Measurements from ENCODE around the gene TAL1.

Gene TAL1

DNA sequence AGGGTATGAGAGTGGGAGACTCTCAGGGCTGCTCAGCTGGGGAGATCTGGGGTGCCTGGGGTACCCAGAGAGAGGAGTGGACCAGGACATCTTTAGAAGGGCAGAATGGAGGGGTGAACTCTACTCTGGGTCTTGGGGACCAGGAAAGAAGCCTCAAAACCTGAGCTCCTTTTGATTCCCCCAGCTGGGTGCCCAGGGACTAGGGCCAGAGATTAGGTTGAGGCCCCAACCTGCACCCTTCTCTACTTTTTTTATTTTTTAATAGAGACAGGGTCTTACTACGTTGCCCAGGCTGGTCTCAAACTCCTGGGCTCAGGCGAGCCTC is 44.1 kb downstream of the TAL1 start:
- ATAC-seq, result no peak
- no peak for TF ChIP-seq ZFP3 (CRISPR knock-in tag; IDR thresholded peaks at IDR 0.05)
- TF ChIP-seq GLIS3 (CRISPR knock-in tag; IDR thresholded peaks at IDR 0.05), result no peak
- TF ChIP-seq RARB (CRISPR knock-in tag; IDR thresholded peaks at IDR 0.05), result no peak
- TF ChIP-seq ZC3H10 (CRISPR knock-in tag; IDR thresholded peaks at IDR 0.05), result no peak
- TF ChIP-seq ZNF70 (CRISPR knock-in tag; IDR thresholded peaks at IDR 0.05), result no peak
- TF ChIP-seq ISL1 (CRISPR knock-in tag; IDR thresholded peaks at IDR 0.05), result no peak
- no peak for TF ChIP-seq TOX (CRISPR knock-in tag; IDR thresholded peaks at IDR 0.05; ENCODE audit: borderline replicate concordance)
- TF ChIP-seq ARNTL (CRISPR knock-in tag; IDR thresholded peaks at IDR 0.05; ENCODE audit: borderline replicate concordance, low read depth), result no peak

DNA sequence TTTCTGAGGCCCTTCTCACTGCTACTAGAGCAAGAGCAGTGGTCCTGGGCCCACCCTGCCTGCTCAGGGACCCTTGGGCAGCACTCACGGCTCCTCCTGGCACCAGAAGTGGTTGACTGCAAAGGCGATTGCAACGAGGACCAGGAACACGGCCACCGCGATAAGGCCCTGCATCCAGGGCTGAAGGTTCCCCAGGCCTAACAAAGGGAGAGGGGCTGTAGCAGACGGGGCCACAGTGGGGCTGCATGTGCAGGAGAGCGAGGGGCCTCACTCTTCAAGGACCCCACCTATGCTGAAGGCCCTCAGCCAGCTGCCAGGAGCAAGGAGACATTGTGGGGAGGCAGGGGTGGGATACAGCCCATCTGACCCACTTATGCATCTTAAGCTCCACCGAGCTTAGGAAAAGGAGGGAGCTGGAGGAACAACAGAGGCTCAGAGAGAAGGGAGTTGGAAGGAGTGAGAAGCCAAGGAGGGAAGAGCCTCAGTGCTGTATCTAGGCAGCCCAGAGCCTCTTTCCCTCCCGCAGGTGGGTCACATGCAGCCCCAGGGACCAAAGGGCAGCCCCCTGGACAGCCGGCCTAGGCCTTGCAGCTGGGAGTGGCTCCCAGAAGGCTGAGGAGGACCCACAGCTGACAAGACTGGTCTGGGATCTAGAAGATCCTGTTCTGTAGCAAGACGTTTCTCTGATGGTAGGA is 44.6 kb downstream of the TAL1 start:
- TF ChIP-seq ZNF70 (CRISPR knock-in tag; IDR thresholded peaks at IDR 0.05) (no peak), TOX (CRISPR knock-in tag; IDR thresholded peaks at IDR 0.05; ENCODE audit: borderline replicate concordance) (no peak), ARNTL (CRISPR knock-in tag; IDR thresholded peaks at IDR 0.05; ENCODE audit: borderline replicate concordance, low read depth) (no peak), ZFP3 (CRISPR knock-in tag; IDR thresholded peaks at IDR 0.05) (no peak), ZNF8 (CRISPR knock-in tag; IDR thresholded peaks at IDR 0.05) (no peak), PPARA (CRISPR knock-in tag; IDR thresholded peaks at IDR 0.05; ENCODE audit: borderline replicate concordance) (no peak), SNAI2 (CRISPR knock-in tag; IDR thresholded peaks at IDR 0.05) (no peak), TCF4 (CRISPR knock-in tag; IDR thresholded peaks at IDR 0.05; ENCODE audit: borderline replicate concordance) (no peak), ESRRG (CRISPR knock-in tag; IDR thresholded peaks at IDR 0.05) (no peak), ZNF565 (CRISPR knock-in tag; conservative IDR thresholded peaks at IDR 0.05; ENCODE audit: low read depth) (no peak), RARB (CRISPR knock-in tag; IDR thresholded peaks at IDR 0.05) (no peak), GLIS3 (CRISPR knock-in tag; IDR thresholded peaks at IDR 0.05) (no peak)
- TF ChIP-seq, protein P1, sequence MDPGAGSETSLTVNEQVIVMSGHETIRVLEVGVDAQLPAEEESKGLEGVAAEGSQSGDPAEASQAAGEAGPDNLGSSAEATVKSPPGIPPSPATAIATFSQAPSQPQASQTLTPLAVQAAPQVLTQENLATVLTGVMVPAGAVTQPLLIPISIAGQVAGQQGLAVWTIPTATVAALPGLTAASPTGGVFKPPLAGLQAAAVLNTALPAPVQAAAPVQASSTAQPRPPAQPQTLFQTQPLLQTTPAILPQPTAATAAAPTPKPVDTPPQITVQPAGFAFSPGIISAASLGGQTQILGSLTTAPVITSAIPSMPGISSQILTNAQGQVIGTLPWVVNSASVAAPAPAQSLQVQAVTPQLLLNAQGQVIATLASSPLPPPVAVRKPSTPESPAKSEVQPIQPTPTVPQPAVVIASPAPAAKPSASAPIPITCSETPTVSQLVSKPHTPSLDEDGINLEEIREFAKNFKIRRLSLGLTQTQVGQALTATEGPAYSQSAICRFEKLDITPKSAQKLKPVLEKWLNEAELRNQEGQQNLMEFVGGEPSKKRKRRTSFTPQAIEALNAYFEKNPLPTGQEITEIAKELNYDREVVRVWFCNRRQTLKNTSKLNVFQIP (CRISPR knock-in tag; IDR thresholded peaks at IDR 0.05; ENCODE audit: borderline replicate concordance, low read depth), result no peak
- ATAC-seq, result no peak

DNA sequence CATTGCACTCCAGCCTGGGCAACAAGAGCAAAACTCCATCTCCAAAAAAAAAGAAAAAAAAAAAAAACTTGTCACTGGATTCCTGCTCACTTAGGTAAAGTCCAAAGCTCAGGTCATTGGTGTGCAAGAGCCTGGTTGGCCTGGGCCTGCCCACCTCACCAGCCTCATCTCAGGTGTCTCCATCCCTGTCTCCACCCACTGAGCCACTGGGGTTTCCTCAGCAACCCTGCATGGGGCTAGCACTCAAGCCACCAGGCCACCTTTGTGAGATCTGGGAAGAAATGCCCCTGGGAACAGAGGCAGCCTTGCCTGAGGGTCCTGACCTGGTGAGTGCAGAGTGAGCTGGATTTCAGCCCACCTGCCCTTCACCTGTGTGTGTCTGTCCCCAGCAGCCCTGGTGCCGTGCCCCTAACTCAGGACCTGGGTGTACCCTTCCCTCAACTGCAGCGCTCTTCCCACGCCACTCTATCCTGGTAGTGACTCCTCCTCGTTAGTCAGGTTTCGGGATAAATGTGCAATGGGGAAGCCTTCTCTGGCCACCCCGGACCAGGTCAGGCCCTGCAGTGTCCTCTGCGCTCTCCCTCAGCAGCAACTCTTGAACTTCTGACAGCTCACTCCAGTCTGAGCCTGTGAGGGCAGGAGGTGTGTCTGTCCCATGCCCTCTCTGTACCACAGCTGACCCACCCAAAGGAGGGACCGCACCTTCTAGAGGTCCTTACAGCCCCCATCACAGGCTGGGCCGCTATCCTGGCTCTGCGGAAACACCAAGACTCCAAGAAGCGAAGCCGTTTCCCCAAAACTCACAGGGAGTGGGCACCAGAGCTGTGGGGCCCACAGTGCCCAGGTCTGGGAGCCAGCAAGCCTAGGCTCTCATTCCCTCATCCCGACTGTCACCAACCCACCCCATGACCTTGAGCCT is 45.5 kb downstream of the TAL1 start:
- no peak for ATAC-seq
- TF ChIP-seq, protein P2, sequence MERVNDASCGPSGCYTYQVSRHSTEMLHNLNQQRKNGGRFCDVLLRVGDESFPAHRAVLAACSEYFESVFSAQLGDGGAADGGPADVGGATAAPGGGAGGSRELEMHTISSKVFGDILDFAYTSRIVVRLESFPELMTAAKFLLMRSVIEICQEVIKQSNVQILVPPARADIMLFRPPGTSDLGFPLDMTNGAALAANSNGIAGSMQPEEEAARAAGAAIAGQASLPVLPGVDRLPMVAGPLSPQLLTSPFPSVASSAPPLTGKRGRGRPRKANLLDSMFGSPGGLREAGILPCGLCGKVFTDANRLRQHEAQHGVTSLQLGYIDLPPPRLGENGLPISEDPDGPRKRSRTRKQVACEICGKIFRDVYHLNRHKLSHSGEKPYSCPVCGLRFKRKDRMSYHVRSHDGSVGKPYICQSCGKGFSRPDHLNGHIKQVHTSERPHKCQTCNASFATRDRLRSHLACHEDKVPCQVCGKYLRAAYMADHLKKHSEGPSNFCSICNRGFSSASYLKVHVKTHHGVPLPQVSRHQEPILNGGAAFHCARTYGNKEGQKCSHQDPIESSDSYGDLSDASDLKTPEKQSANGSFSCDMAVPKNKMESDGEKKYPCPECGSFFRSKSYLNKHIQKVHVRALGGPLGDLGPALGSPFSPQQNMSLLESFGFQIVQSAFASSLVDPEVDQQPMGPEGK (CRISPR knock-in tag; IDR thresholded peaks at IDR 0.05; ENCODE audit: borderline replicate concordance), result no peak
- TF ChIP-seq BACH2 (CRISPR knock-in tag; IDR thresholded peaks at IDR 0.05; ENCODE audit: borderline replicate concordance), result no peak
- TF ChIP-seq ZNF70 (CRISPR knock-in tag; IDR thresholded peaks at IDR 0.05), result no peak
- no peak for TF ChIP-seq TOX (CRISPR knock-in tag; IDR thresholded peaks at IDR 0.05; ENCODE audit: borderline replicate concordance)
- no peak for TF ChIP-seq ISL1 (CRISPR knock-in tag; IDR thresholded peaks at IDR 0.05)
- TF ChIP-seq ESRRG (CRISPR knock-in tag; IDR thresholded peaks at IDR 0.05), result no peak
- TF ChIP-seq ZFP30 (CRISPR knock-in tag; IDR thresholded peaks at IDR 0.05), result no peak
- no peak for TF ChIP-seq ZC3H10 (CRISPR knock-in tag; IDR thresholded peaks at IDR 0.05)
- TF ChIP-seq CSDC2 (CRISPR knock-in tag; IDR thresholded peaks at IDR 0.05), result no peak
- TF ChIP-seq ZNF8 (CRISPR knock-in tag; IDR thresholded peaks at IDR 0.05), result no peak
- TF ChIP-seq, protein P3, sequence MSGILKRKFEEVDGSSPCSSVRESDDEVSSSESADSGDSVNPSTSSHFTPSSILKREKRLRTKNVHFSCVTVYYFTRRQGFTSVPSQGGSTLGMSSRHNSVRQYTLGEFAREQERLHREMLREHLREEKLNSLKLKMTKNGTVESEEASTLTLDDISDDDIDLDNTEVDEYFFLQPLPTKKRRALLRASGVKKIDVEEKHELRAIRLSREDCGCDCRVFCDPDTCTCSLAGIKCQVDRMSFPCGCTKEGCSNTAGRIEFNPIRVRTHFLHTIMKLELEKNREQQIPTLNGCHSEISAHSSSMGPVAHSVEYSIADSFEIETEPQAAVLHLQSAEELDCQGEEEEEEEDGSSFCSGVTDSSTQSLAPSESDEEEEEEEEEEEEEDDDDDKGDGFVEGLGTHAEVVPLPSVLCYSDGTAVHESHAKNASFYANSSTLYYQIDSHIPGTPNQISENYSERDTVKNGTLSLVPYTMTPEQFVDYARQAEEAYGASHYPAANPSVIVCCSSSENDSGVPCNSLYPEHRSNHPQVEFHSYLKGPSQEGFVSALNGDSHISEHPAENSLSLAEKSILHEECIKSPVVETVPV (CRISPR knock-in tag; IDR thresholded peaks at IDR 0.05), result no peak

DNA sequence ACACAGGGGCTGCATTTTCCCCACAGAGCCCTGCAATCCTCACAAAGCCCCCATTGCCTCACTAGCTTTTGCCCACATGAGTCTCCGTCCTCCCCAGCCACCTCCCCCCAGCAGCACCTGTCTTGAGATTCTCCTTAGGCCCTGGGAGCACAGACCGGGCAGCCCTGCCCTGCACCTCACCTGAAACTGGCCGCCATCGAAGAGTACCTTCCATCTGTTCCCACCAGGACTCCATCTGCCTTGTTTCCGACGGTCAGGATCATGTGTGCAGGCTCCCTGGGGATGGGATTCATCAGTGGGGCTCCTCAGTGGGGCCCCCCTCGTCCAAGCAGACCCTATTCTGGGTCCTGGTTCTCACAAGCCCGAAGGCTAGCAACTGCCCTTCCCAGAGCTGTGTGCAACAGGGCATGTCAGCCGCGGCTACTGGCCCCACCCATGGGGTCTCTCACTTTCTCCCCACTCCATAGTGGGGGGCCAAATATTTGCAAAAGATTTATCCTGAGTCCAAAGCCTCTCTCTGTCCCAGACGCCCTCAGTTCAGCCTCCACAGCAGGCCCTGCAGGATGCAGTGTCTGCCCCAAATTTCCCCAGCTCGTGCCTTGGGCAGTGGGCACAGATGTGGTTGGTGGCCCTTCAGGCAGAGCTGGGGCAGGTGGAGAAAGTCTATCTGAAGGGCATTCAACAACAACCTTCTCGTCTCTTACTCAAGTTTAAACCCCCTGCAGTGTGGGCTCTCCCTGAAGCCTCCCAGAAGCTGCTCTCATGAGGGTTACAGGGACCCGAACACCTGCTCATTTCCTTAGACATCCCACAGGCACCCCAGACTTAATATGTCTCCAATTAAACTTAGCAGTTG is 47.0 kb downstream of the TAL1 start:
- no peak; the same call in 1 of the 3 replicates for ATAC-seq
- TF ChIP-seq ZC3H10 (CRISPR knock-in tag; IDR thresholded peaks at IDR 0.05) (no peak), ZFP30 (CRISPR knock-in tag; IDR thresholded peaks at IDR 0.05) (no peak), RARB (CRISPR knock-in tag; IDR thresholded peaks at IDR 0.05) (no peak), ZNF565 (CRISPR knock-in tag; conservative IDR thresholded peaks at IDR 0.05; ENCODE audit: low read depth) (no peak), CSDC2 (CRISPR knock-in tag; IDR thresholded peaks at IDR 0.05) (no peak)
- TF ChIP-seq, protein P4, sequence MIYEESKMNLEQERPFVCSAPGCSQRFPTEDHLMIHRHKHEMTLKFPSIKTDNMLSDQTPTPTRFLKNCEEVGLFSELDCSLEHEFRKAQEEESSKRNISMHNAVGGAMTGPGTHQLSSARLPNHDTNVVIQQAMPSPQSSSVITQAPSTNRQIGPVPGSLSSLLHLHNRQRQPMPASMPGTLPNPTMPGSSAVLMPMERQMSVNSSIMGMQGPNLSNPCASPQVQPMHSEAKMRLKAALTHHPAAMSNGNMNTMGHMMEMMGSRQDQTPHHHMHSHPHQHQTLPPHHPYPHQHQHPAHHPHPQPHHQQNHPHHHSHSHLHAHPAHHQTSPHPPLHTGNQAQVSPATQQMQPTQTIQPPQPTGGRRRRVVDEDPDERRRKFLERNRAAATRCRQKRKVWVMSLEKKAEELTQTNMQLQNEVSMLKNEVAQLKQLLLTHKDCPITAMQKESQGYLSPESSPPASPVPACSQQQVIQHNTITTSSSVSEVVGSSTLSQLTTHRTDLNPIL (CRISPR knock-in tag; IDR thresholded peaks at IDR 0.05; ENCODE audit: low read depth), result no peak
